Fibroblast of lung (primary cell): Measurements from ENCODE around the gene BTF3. TPM values are rescaled to one million over a fixed set of nuclear protein-coding genes. Genes with fewer than 3 reads are reported as not detected.

Source experiments
- DNase-seq, 2 donors: peaks; one replicate each; pipeline versions ENCODE4 v3.0.0 to v3.0.0-alpha.2; 2010; ENCODE audit warnings: low read depth in 2 of 2
- H2AFZ ChIP-seq: 2 replicates; pipeline ENCODE4 v1.5.1; 2012; ENCODE audit warnings: low read length, control low read depth, inconsistent platforms
- H3K27ac ChIP-seq: 2 replicates; pipeline ENCODE4 v1.5.1; 2011; ENCODE audit warnings: low read length, control low read depth; ENCODE audit not compliant: insufficient read depth
- H3K27me3 ChIP-seq: 2 replicates; pipeline ENCODE4 v1.5.1; 2011; ENCODE audit warnings: mild to moderate bottlenecking, low read length; ENCODE audit not compliant: control insufficient read depth, insufficient read depth
- H3K36me3 ChIP-seq: 2 replicates; pipeline ENCODE4 v1.5.1; 2011; ENCODE audit warnings: low read length; ENCODE audit not compliant: control insufficient read depth, insufficient read depth
- H3K4me1 ChIP-seq: 2 replicates; pipeline ENCODE4 v1.5.1; 2011; ENCODE audit warnings: low read length; ENCODE audit not compliant: control insufficient read depth, insufficient read depth; ENCODE audit errors: extremely low read depth
- H3K4me2 ChIP-seq: 2 replicates; pipeline ENCODE4 v1.5.1; 2011; ENCODE audit warnings: low read length, control low read depth; ENCODE audit not compliant: insufficient read depth; ENCODE audit errors: extremely low read depth
- H3K4me3 ChIP-seq, 4 experiments: fragments of 200-600 bp in 1 of 4; sonication (generic) in 1 of 4; replicated peaks in 1 of 4; 2 replicates each; pipeline ENCODE4 v1.5.1; 2011 to 2016; ENCODE audit warnings: low read length in 4 of 4, low read depth in 3 of 4, mild to moderate bottlenecking in 3 of 4, control low read depth in 2 of 4, inconsistent platforms in 1 of 4, mixed read lengths in 1 of 4; ENCODE audit not compliant: insufficient read depth in 1 of 4; ENCODE audit errors: control extremely low read depth in 1 of 4
- H3K79me2 ChIP-seq: 2 replicates; pipeline ENCODE4 v1.5.1; 2012; ENCODE audit warnings: mild to moderate bottlenecking, low read length, inconsistent platforms; ENCODE audit not compliant: control insufficient read depth, insufficient read depth
- H3K9ac ChIP-seq: 2 replicates; pipeline ENCODE4 v1.5.1; 2011; ENCODE audit warnings: mild to moderate bottlenecking, low read length, control low read depth; ENCODE audit not compliant: insufficient read depth
- H3K9me3 ChIP-seq: 2 replicates; pipeline ENCODE4 v1.5.1; 2012; ENCODE audit warnings: low read depth, low read length; ENCODE audit not compliant: control insufficient read depth, insufficient read depth
- H4K20me1 ChIP-seq: 2 replicates; pipeline ENCODE4 v1.5.1; 2011; ENCODE audit warnings: low read length; ENCODE audit not compliant: control insufficient read depth, insufficient read depth; ENCODE audit errors: extremely low read depth
- EZH2 ChIP-seq: IDR thresholded peaks from 2 replicates; pipeline ENCODE4 v1.5.1; 2012; ENCODE audit warnings: low read length, control low read depth, mild to moderate bottlenecking; ENCODE audit errors: missing control alignments
- polyA plus RNA-seq, 2 donors: library from polyadenylated mRNA; depleted of rRNA in 1 of 2; stranded (reverse) in 1 of 2; unstranded in 1 of 2; fragments of >200 nt; gene quantifications; 2 replicates each; pipeline ENCODE4 v1.2.1, GENCODE V29; 2011 to 2012; ENCODE audit warnings: missing spikeins in 1 of 2
- total RNA-seq: library from RNA; depleted of rRNA; stranded (reverse); fragments of >200 nt; gene quantifications from 2 replicates; pipeline ENCODE4 v1.2.1, GENCODE V29; 2014
- TF ChIP-seq, protein P1 (sequence below), 2 donors: IDR thresholded peaks in 1 of 2; conservative IDR thresholded peaks in 1 of 2; 1 replicate in 1 of 2; 2 replicates in 1 of 2; pipeline ENCODE4 v1.5.1; 2011 to 2012; ENCODE audit warnings: low read length in 2 of 2, control low read depth in 1 of 2, inconsistent platforms in 1 of 2, low read depth in 1 of 2, mild to moderate bottlenecking in 1 of 2

BTF3 gene
- total and polyA plus RNA-seq, 2 donors (not counting 1 experiment from before 2014, with no cell fraction given), result 207 to 647 TPM

- H3K27me3 ChIP-seq, result peaks cover 16% of the 10 kb centered on the region
- peak; percentile 52 to 57 for DNase-seq
- H4K20me1 ChIP-seq, result no peaks in the 10 kb centered on the region
- no peaks in the 10 kb centered on the region for H3K36me3 ChIP-seq
- H3K4me2 ChIP-seq, result peak overlapping the region; percentile 84
- peak overlapping the region; percentile 34 to 64 (median 46) for H3K4me3 ChIP-seq
- H2AFZ ChIP-seq, result peak overlapping the region; percentile 29
- H3K9ac ChIP-seq, result no peak overlapping the region
- H3K27ac ChIP-seq, result no peak overlapping the region
- TF ChIP-seq, protein P1, sequence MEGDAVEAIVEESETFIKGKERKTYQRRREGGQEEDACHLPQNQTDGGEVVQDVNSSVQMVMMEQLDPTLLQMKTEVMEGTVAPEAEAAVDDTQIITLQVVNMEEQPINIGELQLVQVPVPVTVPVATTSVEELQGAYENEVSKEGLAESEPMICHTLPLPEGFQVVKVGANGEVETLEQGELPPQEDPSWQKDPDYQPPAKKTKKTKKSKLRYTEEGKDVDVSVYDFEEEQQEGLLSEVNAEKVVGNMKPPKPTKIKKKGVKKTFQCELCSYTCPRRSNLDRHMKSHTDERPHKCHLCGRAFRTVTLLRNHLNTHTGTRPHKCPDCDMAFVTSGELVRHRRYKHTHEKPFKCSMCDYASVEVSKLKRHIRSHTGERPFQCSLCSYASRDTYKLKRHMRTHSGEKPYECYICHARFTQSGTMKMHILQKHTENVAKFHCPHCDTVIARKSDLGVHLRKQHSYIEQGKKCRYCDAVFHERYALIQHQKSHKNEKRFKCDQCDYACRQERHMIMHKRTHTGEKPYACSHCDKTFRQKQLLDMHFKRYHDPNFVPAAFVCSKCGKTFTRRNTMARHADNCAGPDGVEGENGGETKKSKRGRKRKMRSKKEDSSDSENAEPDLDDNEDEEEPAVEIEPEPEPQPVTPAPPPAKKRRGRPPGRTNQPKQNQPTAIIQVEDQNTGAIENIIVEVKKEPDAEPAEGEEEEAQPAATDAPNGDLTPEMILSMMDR (conservative IDR thresholded peaks at IDR 0.05 in 1 of 2, IDR thresholded peaks at IDR 0.05 in 1 of 2; ENCODE audit: low read depth in 1 of 2, low read length in 2 of 2), result no peak
- no peak for TF ChIP-seq EZH2
- H3K9me3 ChIP-seq, result no peaks in the 10 kb centered on the region
- H3K4me1 ChIP-seq, result peaks cover 5% of the 10 kb centered on the region
- H3K79me2 ChIP-seq, result peaks cover 16% of the 10 kb centered on the region
Observed at GRCh38 chr5:73450672-73451223, 47.5 kb upstream of the BTF3 start.

- H3K27me3 ChIP-seq, result peaks cover 16% of the 10 kb centered on the region
- H4K20me1 ChIP-seq, result no peaks in the 10 kb centered on the region
- peaks cover 5% of the 10 kb centered on the region for H3K4me1 ChIP-seq
- DNase-seq, result peak; percentile 56 to 62
- no peaks in the 10 kb centered on the region for H3K36me3 ChIP-seq
- H3K4me2 ChIP-seq, result peak overlapping the region; percentile 84
- no peaks in the 10 kb centered on the region for H3K9me3 ChIP-seq
- H3K79me2 ChIP-seq, result peaks cover 9% of the 10 kb centered on the region
- no peak for TF ChIP-seq EZH2
- TF ChIP-seq, protein P1 (conservative IDR thresholded peaks at IDR 0.05 in 1 of 2, IDR thresholded peaks at IDR 0.05 in 1 of 2; ENCODE audit: low read depth in 1 of 2, low read length in 2 of 2), result peak; percentile 57 to 72
- H3K4me3 ChIP-seq, result peak overlapping the region; percentile 34 to 64 (median 46)
- no peak overlapping the region for H3K27ac ChIP-seq
- no peak overlapping the region for H2AFZ ChIP-seq
- no peak overlapping the region for H3K9ac ChIP-seq
Observed at GRCh38 chr5:73451224-73452130, 46.8 kb upstream of the BTF3 start.

GRCh38 chr5:73452215-73452614 lies 46.0 kb upstream of the BTF3 start:
- Histone ChIP-seq H3K9me3 (no peaks in the 10 kb centered on the region), H3K27me3 (peaks cover 16% of the 10 kb centered on the region), H3K79me2 (peaks cover 4% of the 10 kb centered on the region), H3K4me1 (peaks cover 5% of the 10 kb centered on the region), H3K4me2 (no peak overlapping the region), H3K9ac (no peak overlapping the region), H3K27ac (no peak overlapping the region), H4K20me1 (no peaks in the 10 kb centered on the region), H2AFZ (no peak overlapping the region), H3K4me3 (no peak overlapping the region), H3K36me3 (no peaks in the 10 kb centered on the region)
- no peak for DNase-seq
- TF ChIP-seq, protein P1 (conservative IDR thresholded peaks at IDR 0.05 in 1 of 2, IDR thresholded peaks at IDR 0.05 in 1 of 2; ENCODE audit: low read depth in 1 of 2, low read length in 2 of 2), result no peak
- no peak for TF ChIP-seq EZH2
